ENCODE measurements around the gene HOATZ.

- TF ChIP-seq, protein P1, sequence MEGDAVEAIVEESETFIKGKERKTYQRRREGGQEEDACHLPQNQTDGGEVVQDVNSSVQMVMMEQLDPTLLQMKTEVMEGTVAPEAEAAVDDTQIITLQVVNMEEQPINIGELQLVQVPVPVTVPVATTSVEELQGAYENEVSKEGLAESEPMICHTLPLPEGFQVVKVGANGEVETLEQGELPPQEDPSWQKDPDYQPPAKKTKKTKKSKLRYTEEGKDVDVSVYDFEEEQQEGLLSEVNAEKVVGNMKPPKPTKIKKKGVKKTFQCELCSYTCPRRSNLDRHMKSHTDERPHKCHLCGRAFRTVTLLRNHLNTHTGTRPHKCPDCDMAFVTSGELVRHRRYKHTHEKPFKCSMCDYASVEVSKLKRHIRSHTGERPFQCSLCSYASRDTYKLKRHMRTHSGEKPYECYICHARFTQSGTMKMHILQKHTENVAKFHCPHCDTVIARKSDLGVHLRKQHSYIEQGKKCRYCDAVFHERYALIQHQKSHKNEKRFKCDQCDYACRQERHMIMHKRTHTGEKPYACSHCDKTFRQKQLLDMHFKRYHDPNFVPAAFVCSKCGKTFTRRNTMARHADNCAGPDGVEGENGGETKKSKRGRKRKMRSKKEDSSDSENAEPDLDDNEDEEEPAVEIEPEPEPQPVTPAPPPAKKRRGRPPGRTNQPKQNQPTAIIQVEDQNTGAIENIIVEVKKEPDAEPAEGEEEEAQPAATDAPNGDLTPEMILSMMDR (optimal IDR thresholded peaks at IDR 0.05 in 1 of 3, IDR thresholded peaks at IDR 0.05 in 1 of 3, conservative IDR thresholded peaks at IDR 0.05 in 1 of 3; ENCODE audit: extremely low read depth in 1 of 3, insufficient read depth in 2 of 3, low read length in 3 of 3) = no peak
- TF ChIP-seq EZH2 (IDR thresholded peaks at IDR 0.05; ENCODE audit: low read length) = no peak
Measured at GRCh38 chr11:111472228-111472627, 42.4 kb upstream of the HOATZ start.
